A549 (cell line): ENCODE data around the gene PRKG1. TPM values are rescaled to one million over a fixed set of nuclear protein-coding genes. Genes with fewer than 3 reads are reported as not detected.

ENCODE experiments used
- ATAC-seq, 2 experiments: fragments of 200-7000 bp in 1 of 2; fragments of >200 bp in 1 of 2; cut with Nextera tagmentation in 1 of 2; cut with Tn5 transposase in 1 of 2; 3 replicates each; pipeline versions ENCODE4 v1.8.0 to v1.9.1; 2018 to 2020; ENCODE audit warnings: mild to moderate bottlenecking in 1 of 2, moderate library complexity in 1 of 2
- CTCF ChIA-PET: fragments of 300-600 bp; sonication (Branson Sonifier 250); formaldehyde crosslinking; extraction: SDS; loops from one replicate; lab custom pipeline; 2021; ENCODE audit warnings: antibody characterized with exemption, inconsistent platforms; lab: Yijun Ruan, JAX
- POLR2A ChIA-PET: fragments of 350-600 bp; formaldehyde crosslinking; extraction: SDS; loops from one replicate; lab custom pipeline; 2021; ENCODE audit warnings: antibody characterized with exemption, inconsistent platforms; lab: Yijun Ruan, JAX
- DNase-seq, 2 experiments: peaks; one replicate each; pipeline versions ENCODE4 v3.0.0 to v3.0.0-alpha.2; 2011 to 2016; ENCODE audit warnings: low read depth in 1 of 2, low spot score in 1 of 2
- FAIRE-seq: peaks from 2 replicates; lab custom pipeline; 2011; peaks lifted over from hg19 to GRCh38; lab: Jason Lieb, UNC
- H3K27ac ChIP-seq, 2 experiments: fragments of >200 bp; sonication (Bioruptor Twin); formaldehyde crosslinking; 3 replicates each; pipeline ENCODE4 v1.5.1; 2016 to 2017
- H3K4me1 ChIP-seq: fragments of >200 bp; sonication (Bioruptor Twin); formaldehyde crosslinking; 3 replicates; pipeline ENCODE4 v1.6.1; 2016
- H3K4me2 ChIP-seq: fragments of >200 bp; sonication (Bioruptor Twin); formaldehyde crosslinking; 3 replicates; pipeline ENCODE4 v1.6.1; 2016
- H3K4me3 ChIP-seq: fragments of >200 bp; sonication (Bioruptor Twin); formaldehyde crosslinking; 3 replicates; pipeline ENCODE4 v1.5.1; 2016
- H3K9me3 ChIP-seq: fragments of >200 bp; sonication (Bioruptor Twin); formaldehyde crosslinking; 3 replicates; pipeline ENCODE4 v1.6.1; 2016
- BHLHE40 ChIP-seq: IDR thresholded peaks from 2 replicates; pipeline ENCODE4 v1.6.1; 2012; ENCODE audit warnings: low read depth, low read length, inconsistent platforms
- CHD2 ChIP-seq: fragments of 150-350 bp; IDR thresholded peaks from 2 replicates; pipeline ENCODE4 v1.6.1; 2014; ENCODE audit warnings: low read length; ENCODE audit not compliant: partially characterized antibody
- EHF ChIP-seq: fragments of 250-450 bp; sonication (Bioruptor Pico); IDR thresholded peaks from 2 replicates; pipeline ENCODE4 v1.5.0; 2020; ENCODE audit warnings: mild to moderate bottlenecking
- FOSB ChIP-seq: fragments of 250-450 bp; sonication (Bioruptor Pico); IDR thresholded peaks from 2 replicates; pipeline ENCODE4 v1.5.0; 2020; ENCODE audit warnings: mild to moderate bottlenecking, moderate library complexity
- FOXS1 ChIP-seq: fragments of 250-450 bp; sonication (Bioruptor Pico); IDR thresholded peaks from 2 replicates; pipeline ENCODE4 v1.5.0; 2020; ENCODE audit warnings: mild to moderate bottlenecking, moderate library complexity
- HOXB5 ChIP-seq: fragments of 250-450 bp; sonication (Bioruptor Pico); IDR thresholded peaks from 2 replicates; pipeline ENCODE4 v1.5.0; 2020; ENCODE audit warnings: mild to moderate bottlenecking, moderate library complexity
- JUN ChIP-seq, 2 experiments: fragments of >200 bp; sonication (Bioruptor Twin); formaldehyde crosslinking; IDR thresholded peaks; 2 replicates in 1 of 2; 3 replicates in 1 of 2; pipeline ENCODE4 v1.6.1; 2016 to 2017
- JUNB ChIP-seq: fragments of >200 bp; sonication (Bioruptor Twin); formaldehyde crosslinking; IDR thresholded peaks from 2 replicates; pipeline ENCODE4 v1.6.1; 2016
- KDM1A ChIP-seq: fragments of 200-600 bp; sonication (generic); IDR thresholded peaks from 2 replicates; pipeline ENCODE4 v1.6.1; 2016; ENCODE audit warnings: low read depth, mild to moderate bottlenecking
- NFE2L2 ChIP-seq: fragments of 150-350 bp; conservative IDR thresholded peaks from 2 replicates; pipeline ENCODE4 v1.6.1; 2014; ENCODE audit warnings: low read length
- NPAS2 ChIP-seq: fragments of 250-450 bp; sonication (Bioruptor Pico); IDR thresholded peaks from 2 replicates; pipeline ENCODE4 v1.8.0; 2022; ENCODE audit warnings: mild to moderate bottlenecking, moderate library complexity, borderline replicate concordance
- POLR2A ChIP-seq: IDR thresholded peaks from 2 replicates; pipeline ENCODE4 v1.6.1; 2012; ENCODE audit warnings: mild to moderate bottlenecking, low read length
- POLR2AphosphoS2 ChIP-seq: conservative IDR thresholded peaks from 2 replicates; pipeline ENCODE4 v1.6.1; 2012; ENCODE audit warnings: low read length, improper control_type of control experiment, inconsistent platforms
- RAD21 ChIP-seq, 2 experiments: fragments of >200 bp in 1 of 2; sonication (Bioruptor Twin) in 1 of 2; formaldehyde crosslinking in 1 of 2; IDR thresholded peaks in 1 of 2; conservative IDR thresholded peaks in 1 of 2; 2 replicates in 1 of 2; 3 replicates in 1 of 2; pipeline ENCODE4 v1.6.1; 2012 to 2018; ENCODE audit warnings: inconsistent platforms in 1 of 2
- RCOR1 ChIP-seq: fragments of 150-350 bp; IDR thresholded peaks from 2 replicates; pipeline ENCODE4 v1.6.1; 2014; ENCODE audit warnings: antibody characterized with exemption, low read length, low read depth
- SMC3 ChIP-seq: fragments of >200 bp; sonication (Bioruptor Twin); formaldehyde crosslinking; IDR thresholded peaks from 3 replicates; pipeline ENCODE4 v1.6.1; 2018; ENCODE audit warnings: inconsistent platforms
- SREBF2 ChIP-seq: fragments of 450-650 bp; IDR thresholded peaks from 2 replicates; pipeline ENCODE4 v1.6.1; 2014; ENCODE audit warnings: mild to moderate bottlenecking, moderate library complexity
- TFCP2L1 ChIP-seq: fragments of 250-450 bp; sonication (Bioruptor Pico); IDR thresholded peaks from 2 replicates; pipeline ENCODE4 v1.5.0; 2021; ENCODE audit warnings: mild to moderate bottlenecking
- ZC3H11A ChIP-seq: fragments of 450-650 bp; IDR thresholded peaks from 2 replicates; pipeline ENCODE4 v1.6.1; 2014; ENCODE audit warnings: antibody characterized with exemption, mild to moderate bottlenecking
- ZNF302 ChIP-seq: fragments of 250-450 bp; sonication (Bioruptor Pico); IDR thresholded peaks from 2 replicates; pipeline ENCODE4 v1.9.0; 2021; ENCODE audit warnings: inconsistent platforms, mild to moderate bottlenecking, moderate library complexity
- ZSCAN20 ChIP-seq: fragments of 250-450 bp; sonication (Bioruptor Pico); IDR thresholded peaks from 2 replicates; pipeline ENCODE4 v1.8.0; 2022; ENCODE audit warnings: mild to moderate bottlenecking, moderate library complexity
- WGBS: methylation state at CpG from one replicate; pipeline ENCODE4 v1.1.6; 2017; ENCODE audit errors: missing lambda C conversion rate; 5-methylcytosine and 5-hydroxymethylcytosine counted together
- polyA plus RNA-seq, 4 experiments: library from polyadenylated mRNA; depleted of rRNA in 3 of 4; stranded (reverse); fragments of >200 nt; fragmentation: RNase III in 1 of 4; extraction: RNeasy Plus Mini Kit Qiagen cat#74134 plus additional on column Dnase treatment in 1 of 4; gene quantifications; 2 replicates in 3 of 4; 3 replicates in 1 of 4; pipeline ENCODE4 v1.2.3, GENCODE V29; 2011 to 2017
- TF ChIP-seq, protein P1 (sequence below): IDR thresholded peaks from 2 replicates; pipeline ENCODE4 v1.6.1; 2012; ENCODE audit warnings: low read depth, borderline replicate concordance
- TF ChIP-seq, protein P2 (sequence below): fragments of 250-450 bp; sonication (Bioruptor Pico); IDR thresholded peaks from 2 replicates; pipeline ENCODE4 v1.5.0; 2020; ENCODE audit warnings: low read depth, mild to moderate bottlenecking, moderate library complexity
- TF ChIP-seq, protein P3 (sequence below): fragments of >200 bp; sonication (Bioruptor Twin); formaldehyde crosslinking; IDR thresholded peaks from 3 replicates; pipeline ENCODE4 v1.6.1; 2016
- TF ChIP-seq, protein P4 (sequence below): IDR thresholded peaks from 2 replicates; pipeline ENCODE4 v1.6.1; 2012

The PRKG1 gene
- polyA plus RNA-seq, 2 of the 4 experiments (the other 2 are of a cell fraction): not detected

DNA sequence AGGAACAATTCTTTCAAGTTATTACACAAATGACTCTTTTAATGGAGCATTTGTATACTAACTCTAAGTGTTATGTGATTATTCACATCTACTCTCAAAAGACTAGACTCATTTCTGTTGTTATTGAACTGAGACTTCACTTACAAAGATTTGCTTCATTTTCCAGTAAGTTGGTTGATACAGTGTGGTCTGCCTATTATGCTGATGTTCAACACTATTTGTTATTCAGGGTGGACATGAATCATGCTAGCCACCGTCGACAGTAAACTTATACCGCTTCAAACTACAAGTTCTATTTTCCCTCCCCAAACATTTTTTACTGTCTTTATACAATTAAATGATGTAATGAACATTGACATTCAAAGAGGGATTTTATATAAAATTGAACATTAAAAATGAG, 84.5 kb downstream of the PRKG1 start:
- TF ChIP-seq RCOR1 (no peak), ZSCAN20 (no peak), POLR2A (no peak), HOXB5 (CRISPR knock-in tag) (no peak), ZNF302 (CRISPR knock-in tag) (no peak), NPAS2 (CRISPR knock-in tag) (no peak), ZC3H11A (no peak), EHF (CRISPR knock-in tag) (no peak), JUNB (no peak)
- WGBS: 65% methylated on average over 3 of the region's 3 CpGs
- CTCF ChIA-PET: no interaction called here
- POLR2A ChIA-PET: no interaction called here
- DNase-seq (no peak), FAIRE-seq (no peak), ATAC-seq (no peak)
- Histone ChIP-seq H3K4me1 (no peaks in the 10 kb centered on the region), H3K27ac (no peak overlapping the region), H3K4me2 (no peak overlapping the region), H3K9me3 (no peaks in the 10 kb centered on the region), H3K4me3 (no peak overlapping the region)

DNA sequence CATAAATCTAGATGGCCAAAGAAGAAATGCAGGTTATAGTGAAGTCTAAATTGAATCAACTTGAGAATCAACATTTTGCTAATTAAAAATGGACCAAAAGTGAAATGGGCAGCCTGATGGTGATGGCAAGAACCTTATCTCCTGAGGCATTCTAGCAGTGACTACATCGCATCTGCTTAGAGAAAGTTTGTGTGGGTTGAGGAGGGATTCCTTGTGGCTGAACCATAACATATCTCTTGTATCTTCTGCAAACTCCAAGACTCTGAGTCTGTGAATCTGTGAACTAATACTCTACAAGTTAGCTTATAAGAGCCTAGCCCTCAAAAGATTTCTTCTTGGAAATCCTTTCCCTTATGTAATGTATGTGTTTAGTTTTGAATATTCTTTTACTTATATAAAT, 85.6 kb downstream of the PRKG1 start:
- 77% methylated on average over 1 of the region's 1 CpG for WGBS
- ATAC-seq: no peak
- ChIA-PET CTCF (no interaction called here), POLR2A (no interaction called here)
- FAIRE-seq: no peak
- H3K4me2 ChIP-seq: no peak overlapping the region
- H3K4me1 ChIP-seq: no peaks in the 10 kb centered on the region
- no peaks in the 10 kb centered on the region for H3K9me3 ChIP-seq
- H3K27ac ChIP-seq: no peak overlapping the region
- no peak for DNase-seq
- no peak overlapping the region for H3K4me3 ChIP-seq
- TF ChIP-seq, protein P1, sequence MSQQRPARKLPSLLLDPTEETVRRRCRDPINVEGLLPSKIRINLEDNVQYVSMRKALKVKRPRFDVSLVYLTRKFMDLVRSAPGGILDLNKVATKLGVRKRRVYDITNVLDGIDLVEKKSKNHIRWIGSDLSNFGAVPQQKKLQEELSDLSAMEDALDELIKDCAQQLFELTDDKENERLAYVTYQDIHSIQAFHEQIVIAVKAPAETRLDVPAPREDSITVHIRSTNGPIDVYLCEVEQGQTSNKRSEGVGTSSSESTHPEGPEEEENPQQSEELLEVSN: no peak
- TF ChIP-seq TFCP2L1 (CRISPR knock-in tag) (no peak), FOXS1 (CRISPR knock-in tag) (no peak), NPAS2 (CRISPR knock-in tag) (no peak), ZNF302 (CRISPR knock-in tag) (no peak), JUN (IDR thresholded peaks at IDR 0.05) (no peak), RAD21 (conservative IDR thresholded peaks at IDR 0.05 in 1 of 2, IDR thresholded peaks at IDR 0.05 in 1 of 2) (no peak), SREBF2 (no peak), BHLHE40 (no peak), FOSB (no peak), EHF (CRISPR knock-in tag) (no peak), SMC3 (no peak), POLR2AphosphoS2 (no peak), KDM1A (no peak), NFE2L2 (no peak), CHD2 (no peak)
- TF ChIP-seq, protein P2, sequence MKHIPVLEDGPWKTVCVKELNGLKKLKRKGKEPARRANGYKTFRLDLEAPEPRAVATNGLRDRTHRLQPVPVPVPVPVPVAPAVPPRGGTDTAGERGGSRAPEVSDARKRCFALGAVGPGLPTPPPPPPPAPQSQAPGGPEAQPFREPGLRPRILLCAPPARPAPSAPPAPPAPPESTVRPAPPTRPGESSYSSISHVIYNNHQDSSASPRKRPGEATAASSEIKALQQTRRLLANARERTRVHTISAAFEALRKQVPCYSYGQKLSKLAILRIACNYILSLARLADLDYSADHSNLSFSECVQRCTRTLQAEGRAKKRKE (CRISPR knock-in tag): no peak
- TF ChIP-seq, protein P3, sequence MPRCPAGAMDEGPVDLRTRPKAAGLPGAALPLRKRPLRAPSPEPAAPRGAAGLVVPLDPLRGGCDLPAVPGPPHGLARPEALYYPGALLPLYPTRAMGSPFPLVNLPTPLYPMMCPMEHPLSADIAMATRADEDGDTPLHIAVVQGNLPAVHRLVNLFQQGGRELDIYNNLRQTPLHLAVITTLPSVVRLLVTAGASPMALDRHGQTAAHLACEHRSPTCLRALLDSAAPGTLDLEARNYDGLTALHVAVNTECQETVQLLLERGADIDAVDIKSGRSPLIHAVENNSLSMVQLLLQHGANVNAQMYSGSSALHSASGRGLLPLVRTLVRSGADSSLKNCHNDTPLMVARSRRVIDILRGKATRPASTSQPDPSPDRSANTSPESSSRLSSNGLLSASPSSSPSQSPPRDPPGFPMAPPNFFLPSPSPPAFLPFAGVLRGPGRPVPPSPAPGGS: no peak
- TF ChIP-seq, protein P4, sequence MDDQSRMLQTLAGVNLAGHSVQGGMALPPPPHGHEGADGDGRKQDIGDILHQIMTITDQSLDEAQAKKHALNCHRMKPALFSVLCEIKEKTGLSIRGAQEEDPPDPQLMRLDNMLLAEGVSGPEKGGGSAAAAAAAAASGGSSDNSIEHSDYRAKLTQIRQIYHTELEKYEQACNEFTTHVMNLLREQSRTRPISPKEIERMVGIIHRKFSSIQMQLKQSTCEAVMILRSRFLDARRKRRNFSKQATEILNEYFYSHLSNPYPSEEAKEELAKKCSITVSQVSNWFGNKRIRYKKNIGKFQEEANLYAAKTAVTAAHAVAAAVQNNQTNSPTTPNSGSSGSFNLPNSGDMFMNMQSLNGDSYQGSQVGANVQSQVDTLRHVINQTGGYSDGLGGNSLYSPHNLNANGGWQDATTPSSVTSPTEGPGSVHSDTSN: no peak
